ENCODE measurements around the gene PNPLA6. TPM values are rescaled to one million over a fixed set of nuclear protein-coding genes. Genes with fewer than 3 reads are reported as not detected.
"Not testable (repeated sequence)": the region's sequence is repeated elsewhere in the genome, so short reads cannot be mapped to it uniquely, and the experiment has no call there.

Gene PNPLA6
- total RNA-seq, 2 experiments from 2014 or later, result 117 to 126 TPM

DNA sequence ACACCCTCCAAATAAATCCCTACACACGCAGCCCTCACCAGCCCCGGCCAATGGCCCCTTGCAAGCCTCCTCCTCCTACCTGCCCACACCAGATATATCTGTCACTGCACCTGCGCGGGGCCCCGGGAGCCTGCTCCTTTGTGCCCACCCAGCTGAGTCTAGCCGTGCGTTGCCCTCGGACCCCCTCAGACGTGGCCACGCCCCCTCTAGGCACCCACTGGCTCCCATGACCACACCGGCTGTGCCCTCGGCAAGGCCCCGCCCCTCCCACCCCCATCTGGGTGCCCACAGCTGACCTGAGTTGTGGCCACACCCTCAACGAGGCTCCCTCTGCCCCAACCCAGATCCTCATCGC lies 6.3 kb upstream of the PNPLA6 start:
- CTCF ChIA-PET, result interaction anchor here (0.6 kb wide), 1 partner anchor 11 kb away, joined by 5 read pairs; no protein-coding TSS in a partner anchor
- Mint-ChIP-seq H3K4me3 (no peak overlapping the region), H3K9me3 (no peaks in the 10 kb centered on the region), H3K27me3 (no peaks in the 10 kb centered on the region), H3K27ac (no peak overlapping the region), H3K4me1 (peaks cover 9% of the 10 kb centered on the region), H3K36me3 (ENCODE audit: low read depth) (peaks cover 8% of the 10 kb centered on the region)
- POLR2A ChIA-PET, result no interaction called here
- no peak for DNase-seq

DNA sequence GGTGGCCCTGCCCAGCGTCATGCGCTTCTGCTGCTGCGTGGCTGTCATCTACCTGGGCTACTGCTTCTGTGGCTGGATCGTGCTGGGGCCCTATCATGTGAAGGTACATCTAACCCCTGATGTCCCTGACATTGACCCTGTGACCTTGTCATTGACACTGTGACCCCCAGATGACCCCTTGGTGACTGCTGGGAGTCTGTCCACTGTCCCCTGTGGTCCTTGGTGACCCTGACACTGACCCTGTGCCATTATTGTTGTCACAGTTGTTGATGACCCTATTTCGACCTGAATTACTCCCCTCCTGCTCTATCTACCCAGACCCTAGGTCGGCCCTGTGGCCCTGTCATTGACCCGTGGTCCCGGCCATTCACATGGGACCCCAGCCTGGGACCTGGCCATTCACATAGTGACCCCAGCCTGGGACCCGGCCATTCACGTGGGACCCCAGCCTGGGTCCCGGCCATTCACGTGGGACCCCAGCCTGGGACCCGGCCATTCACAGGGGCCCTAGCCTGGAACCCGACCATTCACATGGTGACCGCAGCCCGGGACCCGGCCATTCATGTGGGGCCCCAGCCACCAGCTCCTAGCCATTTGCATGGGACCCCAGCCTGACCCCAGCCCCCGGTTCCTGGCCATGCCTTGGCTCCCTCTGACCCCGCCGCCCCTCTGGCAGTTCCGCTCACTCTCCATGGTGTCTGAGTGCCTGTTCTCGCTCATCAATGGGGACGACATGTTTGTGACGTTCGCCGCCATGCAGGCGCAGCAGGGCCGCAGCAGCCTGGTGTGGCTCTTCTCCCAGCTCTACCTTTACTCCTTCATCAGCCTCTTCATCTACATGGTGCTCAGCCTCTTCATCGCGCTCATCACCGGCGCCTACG lies 5.7 kb upstream of the PNPLA6 start:
- Mint-ChIP-seq H3K36me3 (ENCODE audit: low read depth) (peaks cover 8% of the 10 kb centered on the region), H3K4me1 (peaks cover 14% of the 10 kb centered on the region), H3K27me3 (no peaks in the 10 kb centered on the region), H3K4me3 (no peak overlapping the region), H3K9me3 (no peaks in the 10 kb centered on the region), H3K27ac (no peak overlapping the region)
- ChIA-PET POLR2A (no interaction called here), CTCF (no interaction called here)
- no peak for DNase-seq

DNA sequence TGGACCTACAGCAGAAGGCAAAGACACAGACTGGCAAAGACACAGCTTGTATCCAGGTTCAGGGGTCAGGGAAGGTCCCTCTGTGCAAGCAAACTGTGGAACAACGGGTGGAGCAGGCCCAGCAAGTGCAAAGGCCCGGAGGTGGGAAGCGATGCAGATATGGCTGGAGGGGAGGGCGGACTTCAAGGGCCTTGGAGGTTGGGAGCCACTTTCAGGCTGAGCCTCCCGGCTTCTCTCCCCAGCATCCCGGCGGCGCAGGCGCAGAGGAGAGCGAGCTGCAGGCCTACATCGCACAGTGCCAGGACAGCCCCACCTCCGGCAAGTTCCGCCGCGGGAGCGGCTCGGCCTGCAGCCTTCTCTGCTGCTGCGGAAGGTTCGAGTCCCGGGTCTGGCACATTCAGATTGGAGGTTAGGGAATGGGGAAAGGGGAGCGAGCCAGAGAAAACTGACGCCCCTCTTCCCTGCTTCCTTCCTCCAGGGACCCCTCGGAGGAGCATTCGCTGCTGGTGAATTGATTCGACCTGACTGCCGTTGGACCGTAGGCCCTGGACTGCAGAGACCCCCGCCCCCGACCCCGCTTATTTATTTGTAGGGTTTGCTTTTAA lies 2.1 kb upstream of the PNPLA6 start:
- ChIA-PET POLR2A (no interaction called here), CTCF (interaction anchor here (0.9 to 3.0 kb wide), 2 partner anchors 10 to 148 kb away, joined by 4 to 9 read pairs; partner anchors contain the start of genes MCOLN1 and TRAPPC5)
- Mint-ChIP-seq H3K9me3 (no peaks in the 10 kb centered on the region), H3K27me3 (no peaks in the 10 kb centered on the region), H3K4me1 (peaks cover 27% of the 10 kb centered on the region), H3K36me3 (ENCODE audit: low read depth) (peaks cover 8% of the 10 kb centered on the region), H3K27ac (peak overlapping the region; percentile 87), H3K4me3 (peak overlapping the region; percentile 95)
- no peak for DNase-seq

DNA sequence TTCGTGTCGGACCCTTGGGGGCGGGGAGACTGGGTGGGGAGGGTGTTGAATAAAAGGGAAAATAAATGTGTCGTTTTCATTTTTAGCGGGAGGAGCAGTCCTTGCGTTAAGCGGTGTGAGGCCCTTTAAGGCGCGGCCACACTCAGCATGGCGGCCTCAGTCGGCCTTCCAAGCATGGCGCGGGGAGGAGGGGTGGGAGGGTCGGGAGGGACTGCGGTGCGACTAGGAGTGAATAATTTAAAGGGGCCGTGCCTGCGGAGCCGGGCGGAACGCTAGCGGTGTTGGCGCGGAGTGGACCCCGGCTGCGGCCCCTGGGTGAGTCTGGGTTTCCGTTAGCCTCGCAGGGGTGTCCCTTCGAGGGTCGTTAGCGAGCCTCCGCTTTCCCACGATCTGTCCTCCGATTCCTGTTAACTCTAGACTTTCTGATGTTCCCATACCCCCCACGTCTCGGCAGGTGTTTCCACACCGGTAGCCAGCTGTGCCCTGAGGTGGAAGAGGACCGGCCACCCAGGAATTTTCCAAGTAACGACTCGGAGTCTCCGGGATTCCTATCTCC lies 1.5 kb upstream of the PNPLA6 start:
- Mint-ChIP-seq H3K4me3 (peak overlapping the region; percentile 95), H3K9me3 (no peaks in the 10 kb centered on the region), H3K27ac (peak overlapping the region; percentile 87), H3K27me3 (no peaks in the 10 kb centered on the region), H3K36me3 (ENCODE audit: low read depth) (peaks cover 13% of the 10 kb centered on the region), H3K4me1 (peaks cover 27% of the 10 kb centered on the region)
- POLR2A ChIA-PET, result interaction anchor here (1.0 kb wide), 1 partner anchor 12 kb away, joined by 3 read pairs; the partner anchor contains the start of gene MCOLN1
- peak; percentile 88 for DNase-seq
- CTCF ChIA-PET, result interaction anchor here (0.6 to 3.0 kb wide), 4 partner anchors 11 to 147 kb away, joined by 3 to 9 read pairs (median 4); partner anchors contain the start of genes MCOLN1 and TRAPPC5

DNA sequence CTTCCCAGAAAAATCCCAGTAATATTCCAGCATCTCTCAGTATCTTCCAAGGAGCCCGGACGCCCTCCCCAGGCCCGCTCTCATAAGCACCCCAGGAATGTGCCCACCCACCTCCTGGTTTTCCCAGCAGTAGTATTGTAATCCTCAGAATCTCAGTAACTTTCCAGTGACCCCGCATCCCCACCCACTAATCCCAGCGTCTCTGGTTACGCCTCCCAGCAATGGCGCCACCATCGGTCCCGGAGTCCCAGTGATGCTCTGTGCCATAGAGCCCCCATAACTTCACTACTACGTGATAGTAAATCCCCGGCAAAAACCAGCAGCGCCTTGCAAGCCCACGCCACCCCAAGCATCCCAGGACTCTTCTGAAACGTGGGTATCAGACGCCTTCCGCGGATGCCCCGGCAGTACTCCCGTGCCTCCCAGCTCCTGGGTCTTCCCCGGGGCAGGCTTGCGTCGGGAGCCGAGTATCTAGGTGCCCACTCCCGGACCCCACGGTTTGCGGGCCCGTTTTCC lies 928 bp upstream of the PNPLA6 start:
- Mint-ChIP-seq H3K27ac (peak overlapping the region; percentile 87), H3K36me3 (ENCODE audit: low read depth) (peaks cover 13% of the 10 kb centered on the region), H3K27me3 (no peaks in the 10 kb centered on the region), H3K4me1 (peaks cover 27% of the 10 kb centered on the region), H3K4me3 (peak overlapping the region; percentile 95), H3K9me3 (no peaks in the 10 kb centered on the region)
- DNase-seq, result peak; percentile 25
- ChIA-PET POLR2A (interaction anchor here (1.0 kb wide), 1 partner anchor 12 kb away, joined by 3 read pairs; the partner anchor contains the start of gene MCOLN1), CTCF (interaction anchor here (0.6 to 3.0 kb wide), 4 partner anchors 12 to 146 kb away, joined by 3 to 9 read pairs (median 4); partner anchors contain the start of genes MCOLN1 and TRAPPC5)

DNA sequence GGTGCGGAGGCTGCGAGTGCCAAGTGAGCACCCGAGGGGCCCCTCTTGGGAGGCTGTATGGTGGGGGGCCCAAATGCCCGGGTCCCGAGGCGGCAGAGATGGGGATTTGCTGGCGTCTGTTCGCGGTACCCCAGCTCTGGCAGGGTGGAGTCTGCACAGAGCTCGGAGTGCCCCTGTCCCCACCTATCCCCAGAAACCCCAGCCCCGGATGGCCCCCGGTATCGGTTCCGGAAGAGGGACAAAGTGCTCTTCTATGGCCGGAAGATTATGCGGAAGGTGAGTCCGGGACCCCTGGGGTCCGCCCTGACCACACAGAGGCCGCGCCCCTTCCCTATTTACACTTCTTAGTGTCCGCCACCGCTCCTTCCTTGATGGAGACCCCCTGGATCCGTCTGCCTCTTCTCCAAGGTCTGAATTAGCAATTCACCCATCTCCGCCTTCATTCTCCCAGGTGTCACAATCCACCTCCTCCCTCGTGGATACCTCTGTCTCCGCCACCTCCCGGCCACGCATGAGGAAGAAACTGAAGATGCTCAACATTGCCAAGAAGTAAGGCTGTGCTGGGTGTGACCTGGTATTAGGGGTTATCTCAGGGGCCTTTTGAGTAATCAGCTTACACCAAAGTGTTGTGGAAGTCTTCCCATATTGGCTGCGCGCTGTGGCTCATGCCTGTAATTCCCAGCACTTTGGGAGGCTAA lies 630 bp downstream of the PNPLA6 start:
- H3K4me1 Mint-ChIP-seq, result peaks cover 30% of the 10 kb centered on the region
- no peak for DNase-seq
- POLR2A ChIA-PET, result no interaction called here

DNA sequence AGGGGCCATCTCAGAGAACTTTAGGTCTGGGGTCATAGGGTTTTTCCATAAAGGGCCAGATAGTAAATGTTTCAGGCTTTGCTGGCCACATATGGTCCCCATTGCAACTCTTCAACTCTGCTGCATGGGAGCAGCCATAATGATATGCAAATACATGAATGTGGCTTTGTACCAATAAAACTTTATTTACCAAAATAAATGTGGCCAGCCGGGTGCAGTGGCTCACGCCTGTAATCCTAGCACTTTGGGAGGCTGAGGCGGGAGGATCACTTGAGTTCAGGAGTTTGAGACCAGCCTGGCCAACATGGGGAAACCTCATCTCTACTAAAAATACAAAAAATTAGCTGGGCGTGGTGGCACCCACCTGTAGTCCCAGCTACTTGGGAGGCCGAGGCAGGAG lies 3.5 kb downstream of the PNPLA6 start:
- H3K27ac Mint-ChIP-seq, H3K4me3 Mint-ChIP-seq, DNase-seq, H3K9me3 Mint-ChIP-seq, H3K27me3 Mint-ChIP-seq, POLR2A ChIA-PET: not testable (repeated sequence)
- peaks cover 34% of the 10 kb centered on the region for H3K36me3 Mint-ChIP-seq (ENCODE audit: low read depth)
- CTCF ChIA-PET, result interaction anchor here (1.0 to 1.1 kb wide), 2 partner anchors 16 to 142 kb away, joined by 3 read pairs; partner anchors contain the start of genes MCOLN1 and TRAPPC5
- peaks cover 28% of the 10 kb centered on the region for H3K4me1 Mint-ChIP-seq

More for the DNA sequence above, 630 bp downstream of the PNPLA6 start:
- Mint-ChIP-seq H3K27ac (peak overlapping the region; percentile 87), H3K36me3 (ENCODE audit: low read depth) (peaks cover 20% of the 10 kb centered on the region), H3K27me3 (no peaks in the 10 kb centered on the region), H3K9me3 (no peaks in the 10 kb centered on the region), H3K4me3 (peak overlapping the region; percentile 95)
- CTCF ChIA-PET, result interaction anchor here (0.6 to 2.3 kb wide), 3 partner anchors 10 to 145 kb away, joined by 3 to 7 read pairs (median 4); partner anchors contain the start of gene TRAPPC5

DNA sequence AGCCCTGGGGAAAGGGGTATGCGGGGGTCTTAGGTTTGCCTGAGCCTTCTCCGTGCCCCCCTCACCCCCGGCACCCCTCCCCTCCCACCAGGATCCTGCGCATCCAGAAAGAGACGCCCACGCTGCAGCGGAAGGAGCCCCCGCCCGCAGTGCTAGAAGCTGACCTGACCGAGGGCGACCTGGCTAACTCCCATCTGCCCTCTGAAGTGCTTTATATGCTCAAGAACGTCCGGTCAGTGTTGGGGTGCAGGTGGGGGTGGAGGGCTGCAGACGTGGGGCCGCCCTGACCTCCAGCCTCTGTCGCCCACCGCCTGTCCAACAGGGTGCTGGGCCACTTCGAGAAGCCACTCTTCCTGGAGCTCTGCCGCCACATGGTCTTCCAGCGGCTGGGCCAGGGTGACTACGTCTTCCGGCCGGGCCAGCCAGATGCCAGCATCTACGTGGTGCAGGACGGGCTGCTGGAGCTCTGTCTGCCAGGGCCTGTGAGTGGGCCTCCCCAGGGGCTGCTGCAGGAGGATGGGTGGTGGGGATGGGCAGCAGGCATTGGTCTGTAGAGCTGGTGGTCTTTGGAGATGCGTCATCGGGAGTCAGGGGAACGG lies 4.4 kb downstream of the PNPLA6 start:
- H3K27me3 Mint-ChIP-seq, result no peaks in the 10 kb centered on the region
- H3K27ac Mint-ChIP-seq, result no peak overlapping the region
- H3K9me3 Mint-ChIP-seq, result no peaks in the 10 kb centered on the region
- ChIA-PET CTCF (interaction anchor here (1.1 kb wide), 1 partner anchor 141 kb away, joined by 3 read pairs; the partner anchor contains the start of gene TRAPPC5), POLR2A (no interaction called here)
- no peak overlapping the region for H3K4me3 Mint-ChIP-seq
- DNase-seq, result no peak
- peaks cover 32% of the 10 kb centered on the region for H3K4me1 Mint-ChIP-seq
- H3K36me3 Mint-ChIP-seq (ENCODE audit: low read depth), result peaks cover 34% of the 10 kb centered on the region

DNA sequence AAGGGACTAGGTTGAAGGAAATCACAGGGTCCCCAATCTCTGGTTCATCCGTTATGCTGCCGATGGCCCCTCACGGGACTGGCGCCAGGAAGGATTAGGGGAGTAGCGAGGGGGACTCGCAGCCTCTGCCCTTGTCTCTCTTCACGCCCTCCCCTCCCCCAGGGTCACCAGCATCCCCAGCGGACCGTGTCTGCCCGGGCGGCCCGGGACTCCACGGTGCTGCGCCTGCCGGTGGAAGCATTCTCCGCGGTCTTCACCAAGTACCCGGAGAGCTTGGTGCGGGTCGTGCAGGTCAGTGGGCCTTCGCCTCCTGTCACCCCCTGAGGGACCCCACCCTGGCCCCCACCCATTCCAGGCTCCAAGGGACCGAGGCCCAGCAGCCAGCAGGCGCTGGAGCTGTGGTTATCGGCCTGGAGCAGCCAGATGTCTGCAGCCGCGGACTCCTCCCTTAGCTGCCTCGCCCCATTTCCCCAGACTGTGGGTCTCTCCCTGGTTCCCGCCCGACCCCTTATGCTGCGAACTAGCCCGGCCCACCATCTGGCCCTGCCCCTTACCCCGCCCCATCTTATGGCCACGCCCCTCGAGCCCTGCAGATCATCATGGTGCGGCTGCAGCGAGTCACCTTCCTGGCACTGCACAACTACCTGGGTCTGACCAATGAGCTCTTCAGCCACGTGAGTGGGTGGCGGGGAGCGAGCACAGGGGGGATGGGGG lies 5.4 kb downstream of the PNPLA6 start:
- CTCF ChIA-PET, result interaction anchor here (1.6 kb wide), 1 partner anchor 27 kb away, joined by 4 read pairs; no protein-coding TSS in a partner anchor
- Mint-ChIP-seq H3K4me3 (no peak overlapping the region), H3K9me3 (no peaks in the 10 kb centered on the region), H3K4me1 (peaks cover 38% of the 10 kb centered on the region), H3K36me3 (ENCODE audit: low read depth) (peaks cover 39% of the 10 kb centered on the region), H3K27ac (no peak overlapping the region), H3K27me3 (no peaks in the 10 kb centered on the region)
- DNase-seq, result no peak
- POLR2A ChIA-PET, result no interaction called here

DNA sequence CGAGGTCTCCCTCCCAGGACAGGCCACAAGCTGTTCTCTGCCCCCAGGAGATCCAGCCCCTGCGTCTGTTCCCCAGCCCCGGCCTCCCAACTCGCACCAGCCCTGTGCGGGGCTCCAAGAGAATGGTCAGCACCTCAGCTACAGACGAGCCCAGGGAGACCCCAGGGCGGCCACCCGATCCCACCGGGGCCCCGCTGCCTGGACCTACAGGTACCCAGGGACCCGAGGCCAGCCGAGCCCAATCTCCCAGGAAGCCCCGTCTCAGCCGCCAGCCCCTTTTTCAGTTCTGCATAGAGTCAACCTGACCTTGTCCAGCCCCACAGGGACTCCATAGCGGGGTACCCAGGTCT lies 5.9 kb downstream of the PNPLA6 start:
- DNase-seq, result no peak
- peaks cover 41% of the 10 kb centered on the region for H3K36me3 Mint-ChIP-seq (ENCODE audit: low read depth)
- no peak overlapping the region for H3K4me3 Mint-ChIP-seq
- CTCF ChIA-PET, result interaction anchor here (1.6 kb wide), 1 partner anchor 27 kb away, joined by 4 read pairs; no protein-coding TSS in a partner anchor
- H3K27ac Mint-ChIP-seq, result no peak overlapping the region
- no peaks in the 10 kb centered on the region for H3K27me3 Mint-ChIP-seq
- H3K4me1 Mint-ChIP-seq, result peaks cover 38% of the 10 kb centered on the region
- POLR2A ChIA-PET, result no interaction called here
- H3K9me3 Mint-ChIP-seq, result no peaks in the 10 kb centered on the region

DNA sequence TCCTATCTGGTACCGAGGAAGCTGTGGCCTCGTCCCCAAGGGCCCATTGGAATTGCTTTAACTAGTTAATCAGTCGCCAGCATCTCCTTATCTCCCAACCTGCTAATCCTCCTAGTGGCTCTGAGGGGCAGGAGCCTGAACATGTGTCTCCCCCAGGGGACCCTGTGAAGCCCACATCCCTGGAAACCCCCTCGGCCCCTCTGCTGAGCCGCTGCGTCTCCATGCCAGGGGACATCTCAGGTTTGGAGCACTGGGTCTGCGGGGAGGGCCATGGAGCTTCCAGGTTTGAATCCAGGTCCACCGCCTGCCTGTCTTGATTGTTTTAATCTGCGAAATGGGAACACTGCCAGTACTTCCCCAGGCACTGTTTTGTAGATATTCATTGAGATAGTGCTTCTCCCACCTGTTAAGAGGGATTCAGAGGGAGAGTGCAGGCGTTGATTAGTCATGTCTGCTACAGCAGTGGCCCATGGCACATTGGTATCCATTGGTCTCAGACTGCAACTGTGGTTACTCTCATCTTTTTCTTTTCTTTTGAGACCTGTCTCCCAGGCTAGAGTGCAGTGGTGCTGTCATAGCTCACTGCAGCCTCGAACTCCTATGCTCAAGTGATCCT lies 6.4 kb downstream of the PNPLA6 start:
- CTCF ChIA-PET, result interaction anchor here (1.6 kb wide), 1 partner anchor 26 kb away, joined by 4 read pairs; no protein-coding TSS in a partner anchor
- H3K27me3 Mint-ChIP-seq, result no peaks in the 10 kb centered on the region
- H3K27ac Mint-ChIP-seq, result no peak overlapping the region
- peaks cover 36% of the 10 kb centered on the region for H3K4me1 Mint-ChIP-seq
- no peaks in the 10 kb centered on the region for H3K9me3 Mint-ChIP-seq
- no peak for DNase-seq
- POLR2A ChIA-PET, result no interaction called here
- no peak overlapping the region for H3K4me3 Mint-ChIP-seq
- H3K36me3 Mint-ChIP-seq (ENCODE audit: low read depth), result peaks cover 40% of the 10 kb centered on the region
